Measurements from ENCODE around the gene UGCG.
"Not testable (repeated sequence)": the region's sequence is repeated elsewhere in the genome, so short reads cannot be mapped to it uniquely, and the experiment has no call there.

The UGCG gene

GRCh38 chr9:111890867-111891266 is 5.7 kb upstream of the UGCG start:
- DNase-seq (ENCODE audit: low read depth in 2 of 2) = not testable (repeated sequence)

- DNase-seq (ENCODE audit: low read depth in 2 of 2) = no peak
Measured at GRCh38 chr9:111891910-111892499, 4.6 kb upstream of the UGCG start.

- DNase-seq (ENCODE audit: low read depth in 2 of 2) = no peak
Measured at GRCh38 chr9:111896942-111897600, 457 bp downstream of the UGCG start.

- DNase-seq (ENCODE audit: low read depth in 2 of 2) = no peak
Measured at GRCh38 chr9:111897601-111898137, 1.1 kb downstream of the UGCG start.

GRCh38 chr9:111898331-111899096 is 1.9 kb downstream of the UGCG start:
- no peak for DNase-seq (ENCODE audit: low read depth in 2 of 2)

- DNase-seq (ENCODE audit: low read depth in 2 of 2) = no peak
Measured at GRCh38 chr9:111900151-111900857, 3.7 kb downstream of the UGCG start.

GRCh38 chr9:111900858-111901612 is 4.4 kb downstream of the UGCG start:
- no peak for DNase-seq (ENCODE audit: low read depth in 2 of 2)

GRCh38 chr9:111902391-111903139 is 6.0 kb downstream of the UGCG start:
- DNase-seq (ENCODE audit: low read depth in 2 of 2) = no peak

- not testable (repeated sequence) for DNase-seq (ENCODE audit: low read depth in 2 of 2)
Measured at GRCh38 chr9:111903535-111903934, 6.9 kb downstream of the UGCG start.

- DNase-seq (ENCODE audit: low read depth in 2 of 2) = no peak
Measured at GRCh38 chr9:111904026-111904425, 7.4 kb downstream of the UGCG start.

- DNase-seq (ENCODE audit: low read depth in 2 of 2) = no peak
Measured at GRCh38 chr9:111904891-111905291, 8.3 kb downstream of the UGCG start.

GRCh38 chr9:111907147-111907546 is 10.5 kb downstream of the UGCG start:
- DNase-seq (ENCODE audit: low read depth in 2 of 2) = no peak

GRCh38 chr9:111909444-111909843 is 12.8 kb downstream of the UGCG start:
- no peak for DNase-seq (ENCODE audit: low read depth in 2 of 2)

- no peak for DNase-seq (ENCODE audit: low read depth in 2 of 2)
Measured at GRCh38 chr9:111910428-111910827, 13.8 kb downstream of the UGCG start.

GRCh38 chr9:111913159-111913558 is 16.5 kb downstream of the UGCG start:
- DNase-seq (ENCODE audit: low read depth in 2 of 2) = no peak

GRCh38 chr9:111914749-111915424 is 18.3 kb downstream of the UGCG start:
- DNase-seq (ENCODE audit: low read depth in 2 of 2) = no peak

GRCh38 chr9:111915425-111915758 is 18.8 kb downstream of the UGCG start:
- DNase-seq (ENCODE audit: low read depth in 2 of 2) = no peak

- no peak for DNase-seq (ENCODE audit: low read depth in 2 of 2)
Measured at GRCh38 chr9:111916234-111916645, 19.6 kb downstream of the UGCG start.

- no peak for DNase-seq (ENCODE audit: low read depth in 2 of 2)
Measured at GRCh38 chr9:111917201-111917600, 20.6 kb downstream of the UGCG start.

- no peak for DNase-seq (ENCODE audit: low read depth in 2 of 2)
Measured at GRCh38 chr9:111917980-111918379, 21.4 kb downstream of the UGCG start.
